ENCODE data around the gene FARSB. TPM values are rescaled to one million over a fixed set of nuclear protein-coding genes. Genes with fewer than 3 reads are reported as not detected.

Gene FARSB
- total RNA-seq (2021) (26.8 to 31.0 TPM (median 27.2 TPM) in 3 replicates), Bru-seq, nascent RNA (percentile 84 among the genes with signal in this experiment)
- long read RNA-seq, experiment 1, transcript FARSB-201 (17 exons, 3,369 nt), result major isoform, 331 of 379 reads
- long read RNA-seq, experiment 1, partial matches to known transcripts, result 21 of 379 reads
- long read RNA-seq, experiment 1, other reads (novel, unspliced or antisense), result 27 of 379 reads
- long read RNA-seq, experiment 2, transcript FARSB-201 (17 exons, 3,369 nt), result major isoform, 41 of 90 reads
- long read RNA-seq, experiment 2, partial matches to known transcripts, result 30 of 90 reads
- long read RNA-seq, experiment 2, other reads (novel, unspliced or antisense), result 19 of 90 reads
- long read RNA-seq, experiment 3, transcript FARSB-201 (17 exons, 3,369 nt), result major isoform, 198 of 223 reads
- long read RNA-seq, experiment 3, partial matches to known transcripts, result 8 of 223 reads
- long read RNA-seq, experiment 3, other reads (novel, unspliced or antisense), result 17 of 223 reads

DNA sequence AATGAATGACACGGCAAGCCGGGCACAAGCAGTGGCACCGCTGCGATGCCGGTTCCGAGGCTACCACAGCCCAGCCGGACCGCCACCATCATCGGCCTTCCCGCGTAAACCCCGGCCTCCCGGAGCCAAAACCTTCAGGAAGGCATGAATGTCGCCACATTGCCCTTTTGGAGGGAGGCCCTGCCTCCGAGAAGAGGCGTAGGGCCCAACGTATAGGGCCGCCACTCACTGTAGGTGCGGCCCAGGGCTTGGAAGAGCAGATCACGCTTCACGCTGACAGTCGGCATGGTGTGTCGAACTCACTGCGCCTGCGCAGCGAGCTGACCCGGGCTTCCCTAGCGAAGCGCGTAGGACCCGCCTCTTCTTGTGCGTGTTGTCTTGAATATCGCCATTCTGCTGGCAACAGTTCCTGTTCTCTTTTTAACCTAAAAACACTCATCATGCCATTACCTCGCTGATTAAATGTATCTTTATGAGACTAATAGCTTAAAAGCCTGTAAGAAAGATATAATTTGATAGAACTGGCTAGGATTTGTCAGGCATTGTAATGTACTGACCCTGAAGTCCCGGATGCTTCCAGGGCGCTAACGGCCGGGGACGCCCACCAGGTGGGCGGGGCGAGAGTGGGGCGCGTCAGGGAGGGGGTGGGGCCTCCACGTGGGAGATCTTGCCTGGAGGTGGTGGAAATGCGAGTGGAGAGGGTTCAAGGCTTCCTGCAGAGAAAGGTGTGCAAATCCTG, at the start of gene FARSB:
Gene FARSB (minus strand): TSS at position 306 of the 739 bp plus-strand sequence. CDS start 19 bp downstream, at position 287.
- Mint-ChIP-seq H3K36me3 (0 out of 2 replicates have a peak, but pooled peaks cover 4% of the 10 kb centered on the region), H3K4me1 (peaks cover 22% of the 10 kb centered on the region), H3K27ac (peak within 1 kb of the TSS; percentile 99), H3K4me3 (peak within 1 kb of the TSS; percentile 98), H3K9me3 (peaks cover 3% of the 10 kb centered on the region; the same call in 1 of the 2 replicates), H3K27me3 (ENCODE audit: low read depth) (no peaks in the 10 kb centered on the region)
- TF ChIP-seq FOXK1 (CRISPR knock-in tag; IDR thresholded peaks at IDR 0.05) (0 out of 2 replicates have a peak, but pooled peaks have one; percentile 33), HMGXB4 (CRISPR knock-in tag; IDR thresholded peaks at IDR 0.05) (no peak), ZNF416 (CRISPR knock-in tag; IDR thresholded peaks at IDR 0.05) (no peak), ERG (CRISPR knock-in tag; IDR thresholded peaks at IDR 0.05) (no peak), ETV6 (CRISPR knock-in tag; IDR thresholded peaks at IDR 0.05) (peak; percentile 80; the same call in 1 of the 2 replicates), SP1 (CRISPR knock-in tag; conservative IDR thresholded peaks at IDR 0.05) (peak; percentile 50), ZNF671 (CRISPR knock-in tag; IDR thresholded peaks at IDR 0.05) (peak; percentile 46; the same call in 1 of the 2 replicates), ZNF121 (CRISPR knock-in tag; IDR thresholded peaks at IDR 0.05) (0 out of 2 replicates have a peak, but pooled peaks have one; percentile 8), FOXP1 (CRISPR knock-in tag; IDR thresholded peaks at IDR 0.05; ENCODE audit: borderline replicate concordance) (peak; percentile 56), ZNF423 (CRISPR knock-in tag; IDR thresholded peaks at IDR 0.05) (no peak), CREM (CRISPR knock-in tag; IDR thresholded peaks at IDR 0.05) (0 out of 2 replicates have a peak, but pooled peaks have one; percentile 40), FOXP4 (CRISPR knock-in tag; IDR thresholded peaks at IDR 0.05) (peak; percentile 37; the same call in 1 of the 2 replicates), GABPB1 (CRISPR knock-in tag; IDR thresholded peaks at IDR 0.05) (peak; percentile 74)
- TF ChIP-seq, protein P1, sequence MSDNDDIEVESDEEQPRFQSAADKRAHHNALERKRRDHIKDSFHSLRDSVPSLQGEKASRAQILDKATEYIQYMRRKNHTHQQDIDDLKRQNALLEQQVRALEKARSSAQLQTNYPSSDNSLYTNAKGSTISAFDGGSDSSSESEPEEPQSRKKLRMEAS (CRISPR knock-in tag; IDR thresholded peaks at IDR 0.05), result peak; percentile 89
- TF ChIP-seq, protein P2, sequence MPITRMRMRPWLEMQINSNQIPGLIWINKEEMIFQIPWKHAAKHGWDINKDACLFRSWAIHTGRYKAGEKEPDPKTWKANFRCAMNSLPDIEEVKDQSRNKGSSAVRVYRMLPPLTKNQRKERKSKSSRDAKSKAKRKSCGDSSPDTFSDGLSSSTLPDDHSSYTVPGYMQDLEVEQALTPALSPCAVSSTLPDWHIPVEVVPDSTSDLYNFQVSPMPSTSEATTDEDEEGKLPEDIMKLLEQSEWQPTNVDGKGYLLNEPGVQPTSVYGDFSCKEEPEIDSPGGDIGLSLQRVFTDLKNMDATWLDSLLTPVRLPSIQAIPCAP (CRISPR knock-in tag; IDR thresholded peaks at IDR 0.05), result 0 out of 2 replicates have a peak, but pooled peaks have one; percentile 61
- peak; percentile 93 for DNase-seq (ENCODE audit: low spot score)
- ATAC-seq, result peak; percentile 93
- CTCF ChIA-PET, result interaction anchor here (1.9 kb wide), 1 partner anchor 15 kb away, joined by 4 read pairs; no protein-coding TSS in a partner anchor
- POLR2A ChIA-PET, result interaction anchor here (0.5 kb wide), 1 partner anchor 1777 kb away, joined by 3 read pairs; no protein-coding TSS in a partner anchor

- POLR2A ChIA-PET, result no interaction called here
- Mint-ChIP-seq H3K27me3 (ENCODE audit: low read depth) (no peaks in the 10 kb centered on the region), H3K27ac (no peak overlapping the region), H3K4me3 (no peak overlapping the region), H3K36me3 (no peaks in the 10 kb centered on the region), H3K4me1 (peaks cover 32% of the 10 kb centered on the region), H3K9me3 (peaks cover 4% of the 10 kb centered on the region)
- CTCF ChIA-PET, result interaction anchor here (1.1 to 2.1 kb wide), 3 partner anchors 13 to 235 kb away, joined by 4 to 12 read pairs (median 8); no protein-coding TSS in a partner anchor
- TF ChIP-seq GRHL2 (CRISPR knock-in tag; IDR thresholded peaks at IDR 0.05; ENCODE audit: insufficient replicate concordance, severe bottlenecking), result no peak
- TF ChIP-seq JUN (CRISPR knock-in tag; IDR thresholded peaks at IDR 0.05), result no peak
- TF ChIP-seq RELA (CRISPR knock-in tag; IDR thresholded peaks at IDR 0.05; ENCODE audit: borderline replicate concordance), result no peak
- TF ChIP-seq SOX15 (CRISPR knock-in tag; IDR thresholded peaks at IDR 0.05), result no peak
- TF ChIP-seq FOXK1 (CRISPR knock-in tag; IDR thresholded peaks at IDR 0.05), result no peak
- no peak for TF ChIP-seq ZNF671 (CRISPR knock-in tag; IDR thresholded peaks at IDR 0.05)
- ATAC-seq, result no peak
- DNase-seq (ENCODE audit: low spot score), result no peak
Observed at GRCh38 chr2:222703886-222704285, 48.0 kb upstream of the FARSB start.
